ENCODE measurements around the gene PACSIN1. TPM values are rescaled to one million over a fixed set of nuclear protein-coding genes. Genes with fewer than 3 reads are reported as not detected.
A peak's percentile ranks its signal among the peaks of the same experiment; 100 is the strongest.

The PACSIN1 gene
- polyA plus RNA-seq, 1 donor (not counting 4 experiments of a cell fraction or from before 2014, with no cell fraction given) = not detected

DNA sequence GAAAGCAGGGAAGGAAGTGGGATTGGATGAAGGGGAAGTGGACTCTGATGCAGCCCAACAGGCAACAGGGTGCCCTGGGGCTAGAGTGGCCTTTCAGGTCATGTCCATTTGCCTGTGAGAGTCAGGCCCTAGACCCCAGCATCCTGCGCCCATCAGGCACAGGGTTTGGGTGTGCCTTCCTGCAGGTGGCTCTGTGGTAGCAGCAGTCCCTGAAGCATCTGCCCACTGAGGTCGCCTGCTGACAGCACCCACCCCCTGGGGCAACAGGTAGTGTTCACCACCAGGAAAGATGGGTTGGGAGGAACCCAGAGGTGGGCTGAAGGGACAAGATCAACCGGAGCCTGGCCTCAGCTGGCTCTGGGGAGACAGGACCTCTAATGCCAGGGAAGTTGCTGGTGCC lies 3.6 kb downstream of the PACSIN1 start:
- Histone ChIP-seq H3K4me3 (ENCODE audit: control insufficient read depth in 2 of 3, extremely low read depth in 1 of 3, insufficient read depth in 2 of 3, low read depth in 1 of 3, low read length in 3 of 3) (no peak overlapping the region), H3K27me3 (ENCODE audit: control insufficient read depth, extremely low read depth, insufficient read depth, low read length) (peaks cover 14% of the 10 kb centered on the region), H2AFZ (ENCODE audit: control insufficient read depth, low read length) (no peak overlapping the region), H3K79me2 (ENCODE audit: control insufficient read depth, insufficient read depth, low read length) (no peaks in the 10 kb centered on the region), H3K4me1 (ENCODE audit: control insufficient read depth, extremely low read depth, insufficient read depth, low read length) (peaks cover 3% of the 10 kb centered on the region), H3K9me1 (ENCODE audit: control insufficient read depth, extremely low read depth, insufficient read depth, low read length) (no peaks in the 10 kb centered on the region), H4K20me1 (ENCODE audit: control insufficient read depth, extremely low read depth, insufficient read depth, low read length) (no peaks in the 10 kb centered on the region), H3K4me2 (ENCODE audit: control insufficient read depth, extremely low read depth, insufficient read depth, low read depth, low read length) (no peak overlapping the region), H3K36me3 (ENCODE audit: control insufficient read depth in 2 of 2, extremely low read depth in 1 of 2, insufficient read depth in 2 of 2, low read length in 2 of 2) (no peaks in the 10 kb centered on the region), H3K27ac (ENCODE audit: control insufficient read depth, insufficient read depth, low read length) (no peak overlapping the region), H3K9ac (ENCODE audit: control insufficient read depth, extremely low read depth, insufficient read depth, low read length) (no peak overlapping the region), H3K9me3 (ENCODE audit: control insufficient read depth, low read depth, low read length) (no peaks in the 10 kb centered on the region)
- dilution Hi-C loops (cut with MboI; ENCODE audit: extremely low pct_ligation_motif_present, low sequenced_read_pairs) = no loop called here
- TF ChIP-seq EZH2 (IDR thresholded peaks at IDR 0.05; ENCODE audit: low read length) = no peak
- TF ChIP-seq, protein P1, sequence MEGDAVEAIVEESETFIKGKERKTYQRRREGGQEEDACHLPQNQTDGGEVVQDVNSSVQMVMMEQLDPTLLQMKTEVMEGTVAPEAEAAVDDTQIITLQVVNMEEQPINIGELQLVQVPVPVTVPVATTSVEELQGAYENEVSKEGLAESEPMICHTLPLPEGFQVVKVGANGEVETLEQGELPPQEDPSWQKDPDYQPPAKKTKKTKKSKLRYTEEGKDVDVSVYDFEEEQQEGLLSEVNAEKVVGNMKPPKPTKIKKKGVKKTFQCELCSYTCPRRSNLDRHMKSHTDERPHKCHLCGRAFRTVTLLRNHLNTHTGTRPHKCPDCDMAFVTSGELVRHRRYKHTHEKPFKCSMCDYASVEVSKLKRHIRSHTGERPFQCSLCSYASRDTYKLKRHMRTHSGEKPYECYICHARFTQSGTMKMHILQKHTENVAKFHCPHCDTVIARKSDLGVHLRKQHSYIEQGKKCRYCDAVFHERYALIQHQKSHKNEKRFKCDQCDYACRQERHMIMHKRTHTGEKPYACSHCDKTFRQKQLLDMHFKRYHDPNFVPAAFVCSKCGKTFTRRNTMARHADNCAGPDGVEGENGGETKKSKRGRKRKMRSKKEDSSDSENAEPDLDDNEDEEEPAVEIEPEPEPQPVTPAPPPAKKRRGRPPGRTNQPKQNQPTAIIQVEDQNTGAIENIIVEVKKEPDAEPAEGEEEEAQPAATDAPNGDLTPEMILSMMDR (optimal IDR thresholded peaks at IDR 0.05 in 1 of 3, IDR thresholded peaks at IDR 0.05 in 1 of 3, conservative IDR thresholded peaks at IDR 0.05 in 1 of 3; ENCODE audit: extremely low read depth in 1 of 3, insufficient read depth in 2 of 3, low read length in 3 of 3) = peak in 1 of 3 experiments; percentile 2
- FAIRE-seq (no peak), DNase-seq (ENCODE audit: low read depth, low spot score) (no peak)

DNA sequence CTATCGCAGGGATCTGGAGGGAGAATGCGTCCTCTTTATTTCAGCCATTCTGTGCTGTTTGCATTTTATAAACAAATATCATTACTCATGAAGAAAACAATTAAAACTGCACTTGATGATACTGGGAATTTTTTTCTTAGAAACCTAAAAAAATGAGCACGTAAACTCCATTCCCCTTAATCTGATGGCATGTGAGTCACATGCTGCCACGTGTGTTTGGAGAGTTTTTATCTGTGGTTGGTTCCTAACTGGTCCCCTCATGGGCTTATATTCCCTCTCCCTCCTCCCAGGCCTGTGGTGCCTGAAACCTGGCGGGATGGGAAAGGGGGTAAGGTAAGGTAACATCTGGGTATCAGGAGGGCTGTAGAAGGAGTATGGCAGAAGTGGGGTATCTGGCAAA lies 6.5 kb downstream of the PACSIN1 start:
- TF ChIP-seq, protein P1 (optimal IDR thresholded peaks at IDR 0.05 in 1 of 3, IDR thresholded peaks at IDR 0.05 in 1 of 3, conservative IDR thresholded peaks at IDR 0.05 in 1 of 3; ENCODE audit: extremely low read depth in 1 of 3, insufficient read depth in 2 of 3, low read length in 3 of 3) = no peak
- no peak for TF ChIP-seq EZH2 (IDR thresholded peaks at IDR 0.05; ENCODE audit: low read length)
- dilution Hi-C loops (cut with MboI; ENCODE audit: extremely low pct_ligation_motif_present, low sequenced_read_pairs) = no loop called here
- no peak for FAIRE-seq
- Histone ChIP-seq H3K9ac (ENCODE audit: control insufficient read depth, extremely low read depth, insufficient read depth, low read length) (no peak overlapping the region), H2AFZ (ENCODE audit: control insufficient read depth, low read length) (no peak overlapping the region), H3K4me3 (ENCODE audit: control insufficient read depth in 2 of 3, extremely low read depth in 1 of 3, insufficient read depth in 2 of 3, low read depth in 1 of 3, low read length in 3 of 3) (no peak overlapping the region), H3K79me2 (ENCODE audit: control insufficient read depth, insufficient read depth, low read length) (no peaks in the 10 kb centered on the region), H3K27me3 (ENCODE audit: control insufficient read depth, extremely low read depth, insufficient read depth, low read length) (no peaks in the 10 kb centered on the region), H3K4me2 (ENCODE audit: control insufficient read depth, extremely low read depth, insufficient read depth, low read depth, low read length) (no peak overlapping the region), H3K27ac (ENCODE audit: control insufficient read depth, insufficient read depth, low read length) (no peak overlapping the region), H3K9me3 (ENCODE audit: control insufficient read depth, low read depth, low read length) (no peaks in the 10 kb centered on the region), H4K20me1 (ENCODE audit: control insufficient read depth, extremely low read depth, insufficient read depth, low read length) (no peaks in the 10 kb centered on the region), H3K9me1 (ENCODE audit: control insufficient read depth, extremely low read depth, insufficient read depth, low read length) (no peaks in the 10 kb centered on the region), H3K4me1 (ENCODE audit: control insufficient read depth, extremely low read depth, insufficient read depth, low read length) (no peaks in the 10 kb centered on the region), H3K36me3 (ENCODE audit: control insufficient read depth in 2 of 2, extremely low read depth in 1 of 2, insufficient read depth in 2 of 2, low read length in 2 of 2) (no peaks in the 10 kb centered on the region)
- no peak for DNase-seq (ENCODE audit: low read depth, low spot score)

Measured in keratinocyte (primary cell).